ENCODE results near the gene PDE4D. TPM values are rescaled to one million over a fixed set of nuclear protein-coding genes. Genes with fewer than 3 reads are reported as not detected.

PDE4D gene
- total RNA-seq, 1 donor from 2014 or later: 85.8 TPM

GRCh38 chr5:59421986-59422941, 471.3 kb downstream of the PDE4D start:
- H3K36me3 ChIP-seq: no peaks in the 10 kb centered on the region
- DNase-seq: no peak

GRCh38 chr5:59420596-59420995, 472.9 kb downstream of the PDE4D start:
- ATAC-seq (no peak), DNase-seq (no peak)
- intact Hi-C loops (cut with DNase I): no loop called here

More at GRCh38 chr5:59421986-59422941, 471.3 kb downstream of the PDE4D start:
- TF ChIP-seq, protein P1, sequence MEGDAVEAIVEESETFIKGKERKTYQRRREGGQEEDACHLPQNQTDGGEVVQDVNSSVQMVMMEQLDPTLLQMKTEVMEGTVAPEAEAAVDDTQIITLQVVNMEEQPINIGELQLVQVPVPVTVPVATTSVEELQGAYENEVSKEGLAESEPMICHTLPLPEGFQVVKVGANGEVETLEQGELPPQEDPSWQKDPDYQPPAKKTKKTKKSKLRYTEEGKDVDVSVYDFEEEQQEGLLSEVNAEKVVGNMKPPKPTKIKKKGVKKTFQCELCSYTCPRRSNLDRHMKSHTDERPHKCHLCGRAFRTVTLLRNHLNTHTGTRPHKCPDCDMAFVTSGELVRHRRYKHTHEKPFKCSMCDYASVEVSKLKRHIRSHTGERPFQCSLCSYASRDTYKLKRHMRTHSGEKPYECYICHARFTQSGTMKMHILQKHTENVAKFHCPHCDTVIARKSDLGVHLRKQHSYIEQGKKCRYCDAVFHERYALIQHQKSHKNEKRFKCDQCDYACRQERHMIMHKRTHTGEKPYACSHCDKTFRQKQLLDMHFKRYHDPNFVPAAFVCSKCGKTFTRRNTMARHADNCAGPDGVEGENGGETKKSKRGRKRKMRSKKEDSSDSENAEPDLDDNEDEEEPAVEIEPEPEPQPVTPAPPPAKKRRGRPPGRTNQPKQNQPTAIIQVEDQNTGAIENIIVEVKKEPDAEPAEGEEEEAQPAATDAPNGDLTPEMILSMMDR (IDR thresholded peaks at IDR 0.05): no peak
- intact Hi-C loops (cut with DNase I): no loop called here
- Histone ChIP-seq H3K9me3 (no peaks in the 10 kb centered on the region), H3K27ac (no peak overlapping the region), H3K4me3 (no peak overlapping the region), H3K27me3 (no peaks in the 10 kb centered on the region), H3K4me1 (no peaks in the 10 kb centered on the region)
- ATAC-seq: no peak

GRCh38 chr5:59418808-59419207, 474.7 kb downstream of the PDE4D start:
- ATAC-seq: no peak
- intact Hi-C loops (cut with DNase I): no loop called here
- no peaks in the 10 kb centered on the region for H3K4me1 ChIP-seq
- DNase-seq: no peak
- no peaks in the 10 kb centered on the region for H3K9me3 ChIP-seq
- no peaks in the 10 kb centered on the region for H3K27me3 ChIP-seq
- no peak overlapping the region for H3K27ac ChIP-seq
- no peaks in the 10 kb centered on the region for H3K36me3 ChIP-seq
- H3K4me3 ChIP-seq: no peak overlapping the region
- TF ChIP-seq, protein P1 (IDR thresholded peaks at IDR 0.05): no peak

More at GRCh38 chr5:59420596-59420995, 472.9 kb downstream of the PDE4D start:
- Histone ChIP-seq H3K36me3 (no peaks in the 10 kb centered on the region), H3K27ac (no peak overlapping the region), H3K4me1 (no peaks in the 10 kb centered on the region), H3K9me3 (no peaks in the 10 kb centered on the region), H3K27me3 (no peaks in the 10 kb centered on the region), H3K4me3 (no peak overlapping the region)
- TF ChIP-seq, protein P1 (IDR thresholded peaks at IDR 0.05): no peak

GRCh38 chr5:59416451-59416850, 477.1 kb downstream of the PDE4D start:
- DNase-seq (no peak), ATAC-seq (no peak)
- no peak overlapping the region for H3K27ac ChIP-seq
- intact Hi-C loops (cut with DNase I): no loop called here
- no peaks in the 10 kb centered on the region for H3K4me1 ChIP-seq
- no peaks in the 10 kb centered on the region for H3K36me3 ChIP-seq
- H3K9me3 ChIP-seq: no peaks in the 10 kb centered on the region
- no peak overlapping the region for H3K4me3 ChIP-seq
- TF ChIP-seq, protein P1 (IDR thresholded peaks at IDR 0.05): no peak
- no peaks in the 10 kb centered on the region for H3K27me3 ChIP-seq

GRCh38 chr5:59416026-59416425, 477.5 kb downstream of the PDE4D start:
- intact Hi-C loops (cut with DNase I): no loop called here
- H3K4me3 ChIP-seq: no peak overlapping the region
- H3K36me3 ChIP-seq: no peaks in the 10 kb centered on the region
- H3K9me3 ChIP-seq: no peaks in the 10 kb centered on the region
- ATAC-seq (no peak), DNase-seq (no peak)
- no peaks in the 10 kb centered on the region for H3K4me1 ChIP-seq
- H3K27me3 ChIP-seq: no peaks in the 10 kb centered on the region
- TF ChIP-seq, protein P1 (IDR thresholded peaks at IDR 0.05): no peak
- H3K27ac ChIP-seq: no peak overlapping the region

All from upper lobe of right lung (tissue), 1 donor.